Thoracic aorta (tissue), 2 donors: ENCODE data around the gene CKS1B. TPM values are rescaled to one million over a fixed set of nuclear protein-coding genes. Genes with fewer than 3 reads are reported as not detected.

Experiments used
- ATAC-seq: fragments of 150-250 bp; one replicate; pipeline ENCODE4 v1.8.0; 2017; ENCODE audit warnings: low read depth; ENCODE audit not compliant: insufficient number of reproducible peaks, low FRiP score
- DNase-seq: peaks from one replicate; pipeline ENCODE4 v3.0.0-alpha.2; 2020; ENCODE audit warnings: low spot score
- H3K27ac ChIP-seq, 2 donors: fragments of 200-600 bp; sonication (generic); 1 replicate in 1 of 2; 2 replicates in 1 of 2; pipeline ENCODE4 v1.5.1; 2016; ENCODE audit warnings: mild to moderate bottlenecking in 2 of 2, moderate library complexity in 2 of 2
- H3K27me3 ChIP-seq: fragments of 200-600 bp; sonication (generic); replicated peaks from 2 replicates; pipeline ENCODE4 v1.6.0; 2016; ENCODE audit warnings: mild to moderate bottlenecking; ENCODE audit not compliant: insufficient read depth
- H3K36me3 ChIP-seq: fragments of 200-600 bp; sonication (generic); one replicate; pipeline ENCODE4 v1.5.1; 2016
- H3K4me1 ChIP-seq, 2 donors: fragments of 200-600 bp; sonication (generic); 1 replicate in 1 of 2; 2 replicates in 1 of 2; pipeline versions ENCODE4 v1.5.1 to v1.6.0; 2016; ENCODE audit warnings: low read depth in 2 of 2, mild to moderate bottlenecking in 1 of 2; ENCODE audit not compliant: control insufficient read depth in 1 of 2
- H3K4me3 ChIP-seq: fragments of 200-600 bp; sonication (generic); 2 replicates; pipeline ENCODE4 v1.5.1; 2016; ENCODE audit warnings: mild to moderate bottlenecking
- H3K9me3 ChIP-seq: fragments of 200-600 bp; sonication (generic); 2 replicates; pipeline ENCODE4 v1.5.1; 2016
- CTCF ChIP-seq: fragments of 200-600 bp; sonication (generic); IDR thresholded peaks from one replicate; pipeline ENCODE4 v1.5.1; 2019; ENCODE audit warnings: antibody characterized with exemption
- total RNA-seq, 2 donors: library from RNA; depleted of rRNA; stranded (reverse); fragments of >200 nt; gene quantifications; one replicate each; pipeline versions ENCODE4 v1.1.0 to v1.2.3, GENCODE V29; 2016

The CKS1B gene
- total RNA-seq, 2 donors from 2014 or later = 13.5 to 23.7 TPM

- Histone ChIP-seq H3K9me3 (no peaks in the 10 kb centered on the region), H3K27ac (no peak overlapping the region), H3K36me3 (no peaks in the 10 kb centered on the region), H3K4me3 (no peak overlapping the region), H3K27me3 (no peaks in the 10 kb centered on the region), H3K4me1 (no peaks in the 10 kb centered on the region)
- ATAC-seq (no peak), DNase-seq (no peak)
- no peak for TF ChIP-seq CTCF
Observed at GRCh38 chr1:155024315-155024714, 49.8 kb downstream of the CKS1B start.

GRCh38 chr1:155026154-155026553 lies 51.7 kb downstream of the CKS1B start:
- H3K9me3 ChIP-seq = no peaks in the 10 kb centered on the region
- no peaks in the 10 kb centered on the region for H3K27me3 ChIP-seq
- TF ChIP-seq CTCF = no peak
- DNase-seq (no peak), ATAC-seq (no peak)
- no peaks in the 10 kb centered on the region for H3K36me3 ChIP-seq
- H3K27ac ChIP-seq = no peak overlapping the region
- H3K4me1 ChIP-seq = no peaks in the 10 kb centered on the region
- H3K4me3 ChIP-seq = no peak overlapping the region

GRCh38 chr1:155026588-155026987 lies 52.1 kb downstream of the CKS1B start:
- H3K4me3 ChIP-seq = no peak overlapping the region
- no peak for ATAC-seq
- H3K27ac ChIP-seq = no peak overlapping the region

More at GRCh38 chr1:155026588-155026987, 52.1 kb downstream of the CKS1B start:
- Histone ChIP-seq H3K27me3 (no peaks in the 10 kb centered on the region), H3K9me3 (no peaks in the 10 kb centered on the region), H3K4me1 (no peaks in the 10 kb centered on the region), H3K36me3 (no peaks in the 10 kb centered on the region)
- DNase-seq = no peak
- no peak for TF ChIP-seq CTCF

Other genes with a start within 250 kb of the CKS1B start
- gene KCNN3, start 104.4 kb upstream of the CKS1B start, total RNA-seq = 1 to 10 TPM in 1 of 2 donors, under 1 TPM in 1; 0.95 to 1.8 TPM
- 10 to 100 TPM in 1 of 2 donors, 1 to 10 TPM in 1; 9.7 to 13.8 TPM for gene PMVK, start 38.0 kb upstream of the CKS1B start, total RNA-seq
- 100 to 1,000 TPM; 185 to 227 TPM for gene PBXIP1, start 18.6 kb upstream of the CKS1B start, total RNA-seq
- 10 to 100 TPM; 17.8 to 21.4 TPM for gene PYGO2, start 12.9 kb upstream of the CKS1B start, total RNA-seq
- gene SHC1, start 3.9 kb upstream of the CKS1B start, total RNA-seq = 100 to 1,000 TPM; 129 to 174 TPM
- 10 to 100 TPM; 23.8 to 27.2 TPM for gene FLAD1, start 8.7 kb downstream of the CKS1B start, total RNA-seq
- gene LENEP, start 18.9 kb downstream of the CKS1B start, total RNA-seq = not detected
- gene ZBTB7B, start 28.1 kb downstream of the CKS1B start, total RNA-seq = 10 to 100 TPM; 35.3 to 66.3 TPM
- under 1 TPM in 1 of 2 donors, not detected in 1; 0.42 TPM for gene DCST2, start 59.1 kb downstream of the CKS1B start, total RNA-seq
- not detected for gene DCST1, start 59.1 kb downstream of the CKS1B start, total RNA-seq
- 100 to 1,000 TPM; 119 to 144 TPM for gene ADAM15, start 76.6 kb downstream of the CKS1B start, total RNA-seq
- gene EFNA4, start 89.1 kb downstream of the CKS1B start, total RNA-seq = 1 to 10 TPM; 1.9 to 2.8 TPM
- gene EFNA3, start 104.2 kb downstream of the CKS1B start, total RNA-seq = 1 to 10 TPM; 1.5 to 3.2 TPM
- 10 to 100 TPM in 1 of 2 donors, 1 to 10 TPM in 1; 4.6 to 15.4 TPM for gene EFNA1, start 153.2 kb downstream of the CKS1B start, total RNA-seq
- 10 to 100 TPM; 13.0 to 22.2 TPM for gene SLC50A1, start 161.2 kb downstream of the CKS1B start, total RNA-seq
- 10 to 100 TPM; 28.8 to 68.6 TPM for gene DPM3, start 165.8 kb downstream of the CKS1B start, total RNA-seq
- 100 to 1,000 TPM; 106 to 112 TPM for gene KRTCAP2, start 198.6 kb downstream of the CKS1B start, total RNA-seq
- gene TRIM46, start 199.2 kb downstream of the CKS1B start, total RNA-seq = 1 to 10 TPM; 2.7 to 5.8 TPM
- gene THBS3, start 233.2 kb downstream of the CKS1B start, total RNA-seq = 10 to 100 TPM; 45.3 to 81.6 TPM
- 10 to 100 TPM; 21.7 to 22.9 TPM for gene MTX1, start 234.0 kb downstream of the CKS1B start, total RNA-seq